HFF-Myc (cell line): ENCODE results near the gene C6orf132.

ENCODE experiments used
- DNase-seq: peaks from one replicate; pipeline ENCODE4 v3.0.0-alpha.2; 2011; ENCODE audit warnings: low read depth; ENCODE audit errors: extremely low read depth
- H3K4me3 ChIP-seq: replicated peaks from 2 replicates; pipeline ENCODE4 v1.5.1; 2011; ENCODE audit warnings: low read depth, mild to moderate bottlenecking, control low read depth, low read length
- CTCF ChIP-seq: IDR thresholded peaks from 2 replicates; pipeline ENCODE4 v1.5.1; 2012; ENCODE audit warnings: mild to moderate bottlenecking, low read depth, low read length, control low read depth; ENCODE audit errors: missing control alignments

Gene C6orf132

GRCh38 chr6:42105709-42106108, 36.7 kb downstream of the C6orf132 start:
- no peak for DNase-seq
- no peak for TF ChIP-seq CTCF
- H3K4me3 ChIP-seq: no peak overlapping the region

- no peak for DNase-seq
- no peak overlapping the region for H3K4me3 ChIP-seq
- no peak for TF ChIP-seq CTCF
Observed at GRCh38 chr6:42105156-42105648, 37.2 kb downstream of the C6orf132 start.

GRCh38 chr6:42104804-42105125, 37.7 kb downstream of the C6orf132 start:
- no peak for DNase-seq
- no peak overlapping the region for H3K4me3 ChIP-seq
- TF ChIP-seq CTCF: no peak

- DNase-seq: no peak
- H3K4me3 ChIP-seq: no peak overlapping the region; the same call in 1 of the 2 replicates
- TF ChIP-seq CTCF: peak; percentile 78
Observed at GRCh38 chr6:42104095-42104803, 38.2 kb downstream of the C6orf132 start.

GRCh38 chr6:42103753-42104094, 38.7 kb downstream of the C6orf132 start:
- DNase-seq: no peak
- no peak for TF ChIP-seq CTCF
- H3K4me3 ChIP-seq: no peak overlapping the region

GRCh38 chr6:42103216-42103615, 39.2 kb downstream of the C6orf132 start:
- no peak for DNase-seq
- TF ChIP-seq CTCF: no peak
- H3K4me3 ChIP-seq: no peak overlapping the region

- TF ChIP-seq CTCF: no peak
- H3K4me3 ChIP-seq: no peak overlapping the region
- DNase-seq: no peak
Observed at GRCh38 chr6:42101186-42101657, 41.2 kb downstream of the C6orf132 start.
